H1 (cell line): ENCODE measurements around the gene PTPN5. TPM values are rescaled to one million over a fixed set of nuclear protein-coding genes. Genes with fewer than 3 reads are reported as not detected.
"Not testable (repeated sequence)": the region's sequence is repeated elsewhere in the genome, so short reads cannot be mapped to it uniquely, and the experiment has no call there.

ENCODE experiments used
- CTCF ChIA-PET: fragments of 300-600 bp; sonication (Branson Sonifier 250); formaldehyde crosslinking; loops from one replicate; lab custom pipeline; 2021; ENCODE audit not compliant: partially characterized antibody; lab: Charles Lee
- POLR2A ChIA-PET: fragments of 300-600 bp; sonication (Branson Sonifier 250); formaldehyde crosslinking; loops from one replicate; lab custom pipeline; 2021; ENCODE audit warnings: inconsistent platforms; ENCODE audit not compliant: partially characterized antibody; lab: Charles Lee
- DNase-seq, 2 experiments: peaks; one replicate each; pipeline versions ENCODE4 v3.0.0 to v3.0.0-alpha.2; 2010 to 2022; ENCODE audit warnings: low spot score in 2 of 2, low read depth in 1 of 2, mixed read lengths in 1 of 2
- FAIRE-seq: peaks from 2 replicates; lab custom pipeline; 2011; peaks lifted over from hg19 to GRCh38; lab: Jason Lieb, UNC
- H2AFZ ChIP-seq: 2 replicates; pipeline ENCODE4 v1.8.1; 2012; ENCODE audit warnings: low read length, inconsistent platforms
- H2AK5ac ChIP-seq: 2 replicates; pipeline ENCODE4 v1.6.1; 2013; ENCODE audit warnings: low read depth, low read length
- H2BK120ac ChIP-seq: replicated peaks from 2 replicates; pipeline ENCODE3; 2013; ENCODE audit warnings: low read depth, low read length, inconsistent platforms
- H2BK12ac ChIP-seq: 2 replicates; pipeline ENCODE4 v1.6.1; 2013; ENCODE audit warnings: low read depth, low read length
- H2BK15ac ChIP-seq: 2 replicates; pipeline ENCODE4 v1.6.1; 2013; ENCODE audit warnings: low read length
- H2BK20ac ChIP-seq: 2 replicates; pipeline ENCODE4 v1.6.1; 2013; ENCODE audit warnings: low read length
- H2BK5ac ChIP-seq: 2 replicates; pipeline ENCODE4 v1.6.1; 2013; ENCODE audit warnings: low read depth, low read length
- H3K14ac ChIP-seq: 2 replicates; pipeline ENCODE4 v1.6.1; 2013; ENCODE audit warnings: inconsistent platforms; ENCODE audit not compliant: insufficient read length
- H3K18ac ChIP-seq: 2 replicates; pipeline ENCODE4 v1.6.1; 2013; ENCODE audit warnings: low read length; ENCODE audit errors: extremely low read depth
- H3K23ac ChIP-seq: 2 replicates; pipeline ENCODE4 v1.6.1; 2013; ENCODE audit warnings: inconsistent platforms; ENCODE audit not compliant: insufficient read length
- H3K23me2 ChIP-seq: 2 replicates; pipeline ENCODE4 v1.6.1; 2013; ENCODE audit warnings: low read depth, low read length
- H3K27ac ChIP-seq: 2 replicates; pipeline ENCODE4 v1.6.1; 2011; ENCODE audit warnings: low read depth, low read length, inconsistent platforms
- H3K27me3 ChIP-seq, 4 experiments: replicated peaks in 1 of 4; 1 replicate in 1 of 4; 2 replicates in 3 of 4; pipeline versions ENCODE4 v1.6.1 to v1.8.1; 2011 to 2013; ENCODE audit warnings: low read length in 3 of 4, mild to moderate bottlenecking in 3 of 4, inconsistent platforms in 2 of 4, mixed read lengths in 2 of 4, moderate library complexity in 1 of 4; ENCODE audit not compliant: control insufficient read depth in 3 of 4, insufficient read depth in 3 of 4; ENCODE audit errors: extremely low read depth in 1 of 4
- H3K36me3 ChIP-seq, 4 experiments: 2 replicates each; pipeline versions ENCODE4 v1.6.1 to v1.8.1; 2011 to 2013; ENCODE audit warnings: mild to moderate bottlenecking in 4 of 4, low read length in 3 of 4, moderate library complexity in 2 of 4, control low read depth in 1 of 4, inconsistent platforms in 1 of 4; ENCODE audit not compliant: insufficient read depth in 4 of 4, control insufficient read depth in 2 of 4
- H3K4ac ChIP-seq: replicated peaks from 2 replicates; pipeline ENCODE3; 2013; ENCODE audit warnings: low read length, low read depth, mixed read lengths, inconsistent platforms; ENCODE audit not compliant: insufficient read length
- H3K4me1 ChIP-seq, 4 experiments: replicated peaks in 1 of 4; 1 replicate in 1 of 4; 2 replicates in 3 of 4; pipeline versions ENCODE4 v1.6.1 to v1.8.1; 2011 to 2013; ENCODE audit warnings: low read length in 3 of 4, inconsistent platforms in 2 of 4, mixed read lengths in 1 of 4; ENCODE audit not compliant: insufficient read depth in 4 of 4, control insufficient read depth in 3 of 4
- H3K4me2 ChIP-seq, 2 experiments: 2 replicates each; pipeline versions ENCODE4 v1.6.1 to v1.8.1; 2011 to 2013; ENCODE audit warnings: low read depth in 2 of 2, low read length in 2 of 2, control low read depth in 1 of 2, inconsistent platforms in 1 of 2, mild to moderate bottlenecking in 1 of 2; ENCODE audit not compliant: insufficient read depth in 1 of 2
- H3K4me3 ChIP-seq, 4 experiments: fragments of 200-600, 300-600 bp in 1 of 4; sonication (generic), shearing (Covaris generic), sonication (Bioruptor Twin) in 1 of 4; 2 replicates each; pipeline versions ENCODE4 v1.5.1 to v1.8.1; 2011 to 2016; ENCODE audit warnings: low read length in 4 of 4, low read depth in 3 of 4, control low read depth in 2 of 4, inconsistent platforms in 2 of 4, mild to moderate bottlenecking in 2 of 4, mixed read lengths in 1 of 4, moderate library complexity in 1 of 4; ENCODE audit not compliant: insufficient read depth in 2 of 4; ENCODE audit errors: extremely low read depth in 1 of 4
- H3K56ac ChIP-seq: replicated peaks from 2 replicates; pipeline ENCODE3; 2013; ENCODE audit warnings: low read depth, mild to moderate bottlenecking, mixed read lengths, low read length, inconsistent platforms; ENCODE audit not compliant: insufficient read length
- H3K79me1 ChIP-seq: 2 replicates; pipeline ENCODE4 v1.6.1; 2013; ENCODE audit warnings: low read depth, low read length, control low read depth
- H3K79me2 ChIP-seq, 2 experiments: 2 replicates each; pipeline versions ENCODE4 v1.6.1 to v1.8.1; 2012 to 2013; ENCODE audit warnings: low read length in 2 of 2, mild to moderate bottlenecking in 2 of 2, inconsistent platforms in 1 of 2; ENCODE audit not compliant: insufficient read depth in 2 of 2, control insufficient read depth in 1 of 2
- H3K9ac ChIP-seq, 4 experiments: replicated peaks in 1 of 4; 1 replicate in 1 of 4; 2 replicates in 3 of 4; pipeline versions ENCODE4 v1.6.1 to v1.8.1; 2011 to 2013; ENCODE audit warnings: low read depth in 3 of 4, low read length in 3 of 4, control low read depth in 2 of 4, mild to moderate bottlenecking in 2 of 4, moderate library complexity in 2 of 4, inconsistent platforms in 1 of 4; ENCODE audit errors: extremely low read depth in 1 of 4
- H3K9me3 ChIP-seq, 2 experiments: 2 replicates each; pipeline versions ENCODE4 v1.6.1 to v1.8.1; 2012 to 2013; ENCODE audit warnings: mild to moderate bottlenecking in 2 of 2, moderate library complexity in 2 of 2, control low read depth in 1 of 2, inconsistent platforms in 1 of 2, low read depth in 1 of 2, low read length in 1 of 2, mixed read lengths in 1 of 2; ENCODE audit not compliant: insufficient read depth in 2 of 2
- H4K20me1 ChIP-seq, 2 experiments: replicated peaks in 1 of 2; 2 replicates each; pipeline versions ENCODE3 to v1.8.1; 2011 to 2013; ENCODE audit warnings: inconsistent platforms in 2 of 2, low read length in 2 of 2, mild to moderate bottlenecking in 1 of 2; ENCODE audit not compliant: insufficient read depth in 2 of 2, control insufficient read depth in 1 of 2
- H4K5ac ChIP-seq: 2 replicates; pipeline ENCODE4 v1.6.1; 2013; ENCODE audit warnings: low read length, low read depth, mixed read lengths, inconsistent platforms; ENCODE audit not compliant: insufficient read length
- H4K8ac ChIP-seq: 2 replicates; pipeline ENCODE4 v1.8.0; 2013; ENCODE audit warnings: mild to moderate bottlenecking, moderate library complexity, low read length, inconsistent platforms; ENCODE audit not compliant: insufficient read depth; ENCODE audit errors: extremely low read depth
- H4K91ac ChIP-seq: replicated peaks from 2 replicates; pipeline ENCODE3; 2013; ENCODE audit warnings: low read length, mixed read lengths, inconsistent platforms; ENCODE audit not compliant: insufficient read length
- WGBS, 2 experiments: shearing (Covaris generic) in 1 of 2; methylation state at CpG; one replicate each; pipeline versions ENCODE4 v1.1.6 to v1.1.7; 2013 to 2015; ENCODE audit warnings: low lambda C conversion rate in 2 of 2, mixed read lengths in 2 of 2, inconsistent platforms in 1 of 2, low coverage in 1 of 2, missing lambda C conversion rate in 1 of 2; ENCODE audit not compliant: insufficient replicate concordance in 2 of 2, insufficient coverage in 1 of 2, insufficient read length in 1 of 2; ENCODE audit errors: extremely low coverage in 1 of 2, missing lambda C conversion rate in 1 of 2; 5-methylcytosine and 5-hydroxymethylcytosine counted together
- polyA plus RNA-seq, 7 experiments: library from polyadenylated mRNA; depleted of rRNA in 3 of 7; stranded (reverse) in 5 of 7; unstranded in 2 of 7; fragments of >200 nt in 5 of 7; fragments of 200-250 nt in 2 of 7; gene quantifications; 1 replicate in 5 of 7; 2 replicates in 1 of 7; 4 replicates in 1 of 7; pipeline versions ENCODE4 v1.2.1 to v1.2.3, GENCODE V29; 2011 to 2013; ENCODE audit warnings: missing spikeins in 2 of 7, mixed read lengths in 2 of 7
- total RNA-seq: library from RNA; stranded (reverse); fragmentation: NEBNext Ultra II Directional; extraction: Animal tissue kit (Norgen Biotek cat#: 25700); gene quantifications from 2 replicates; pipeline ENCODE4 v1.2.1, GENCODE V29; 2021

PTPN5 gene
- total and polyA plus RNA-seq, 2 of the 8 experiments (the other 6 are each of a cell fraction or from before 2014, with no cell fraction given) = 8.4 to 12.9 TPM

DNA sequence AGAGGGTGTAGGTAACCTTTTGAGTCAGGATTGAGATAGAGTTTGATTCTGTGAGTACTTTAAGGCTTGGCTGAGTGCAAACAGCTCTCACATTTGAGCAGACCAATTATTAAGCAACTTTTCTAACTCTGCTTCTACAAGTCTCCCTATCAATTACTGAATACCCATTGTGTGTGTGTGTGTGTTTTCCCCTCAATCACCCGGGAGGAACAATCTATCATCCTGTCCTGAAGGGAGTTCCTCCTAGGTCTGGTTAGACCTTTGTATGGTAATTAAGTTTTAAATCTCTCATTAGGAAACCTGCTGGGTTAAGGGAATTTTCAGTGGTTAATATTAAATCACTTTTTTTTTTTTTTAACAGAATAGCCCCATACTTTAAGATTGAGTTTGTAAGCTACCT, 28.6 kb upstream of the PTPN5 start:
- FAIRE-seq, H4K5ac ChIP-seq, H3K18ac ChIP-seq, H3K36me3 ChIP-seq, H3K4me1 ChIP-seq, H4K8ac ChIP-seq, DNase-seq, H2BK120ac ChIP-seq, H3K4me3 ChIP-seq, H3K27me3 ChIP-seq, POLR2A ChIA-PET, CTCF ChIA-PET, H2AFZ ChIP-seq, H3K9ac ChIP-seq, H3K4me2 ChIP-seq, H2BK15ac ChIP-seq, H2BK20ac ChIP-seq, H2AK5ac ChIP-seq, H2BK12ac ChIP-seq, H3K23ac ChIP-seq, H3K79me1 ChIP-seq, H3K27ac ChIP-seq, H3K79me2 ChIP-seq, H2BK5ac ChIP-seq, H3K23me2 ChIP-seq, H3K4ac ChIP-seq, H3K56ac ChIP-seq, H4K91ac ChIP-seq, H3K9me3 ChIP-seq, H3K14ac ChIP-seq, H4K20me1 ChIP-seq: not testable (repeated sequence)
- WGBS, 2 experiments = 90% methylated on average over 1 of the region's 1 CpG; no CpG with 5 or more reads in 1 of the 2 experiments
